Pancreas (tissue), 10 donors: ENCODE results near the gene TMEM132C. TPM values are rescaled to one million over a fixed set of nuclear protein-coding genes. Genes with fewer than 3 reads are reported as not detected.

Source experiments
- ATAC-seq, 4 donors: fragments of 200-7000 bp; cut with Tn5 transposase; one replicate each; pipeline versions ENCODE4 v1.8.0 to v1.9.1; 2020; ENCODE audit warnings: mild to moderate bottlenecking in 4 of 4, moderate library complexity in 4 of 4
- DNase-seq, 6 donors: peaks; one replicate each; pipeline ENCODE4 v3.0.0-alpha.2; 2020
- FAIRE-seq: peaks from 2 replicates; lab custom pipeline; 2012; peaks lifted over from hg19 to GRCh38; lab: Jason Lieb, UNC
- H3K27ac ChIP-seq, 4 donors: fragments of 200-600 bp; sonication (generic); 1 replicate in 3 of 4; 2 replicates in 1 of 4; pipeline versions ENCODE4 v1.5.0 to v1.8.0; 2020
- H3K27me3 ChIP-seq, 4 donors: fragments of 200-600 bp; one replicate each; pipeline ENCODE4 v1.8.0; 2021
- H3K36me3 ChIP-seq, 3 donors: fragments of 200-600 bp; sonication (generic) in 1 of 3; one replicate each; pipeline versions ENCODE4 v1.5.0 to v1.8.0; 2020 to 2021
- H3K4me1 ChIP-seq, 3 donors: fragments of 200-600 bp; one replicate each; pipeline ENCODE4 v1.8.0; 2021
- H3K4me3 ChIP-seq, 4 donors: fragments of 200-600 bp; sonication (generic) in 2 of 4; one replicate each; pipeline versions ENCODE4 v1.5.0 to v1.8.0; 2020 to 2021
- H3K9me3 ChIP-seq, 4 donors: fragments of 200-600 bp; one replicate each; pipeline ENCODE4 v1.8.0; 2021
- WGBS, 2 donors: extraction: QIAGEN DNeasy Blood & Tissue Kit; methylation state at CpG; one replicate each; pipeline ENCODE4 v1.1.7; 2013; 5-methylcytosine and 5-hydroxymethylcytosine counted together
- intact Hi-C, 3 donors: fragments of 100-400 bp; cut with DNase I; formaldehyde crosslinking; loops; one replicate each; pipeline versions ENCODE4 v1.11.1 to v1.14.2; 2022
- polyA plus RNA-seq, 2 donors: library from polyadenylated mRNA; stranded (reverse); fragments of 200-250 nt; gene quantifications; one replicate each; pipeline ENCODE4 v1.2.3, GENCODE V29; 2013
- total RNA-seq, 6 donors: library from RNA; stranded (reverse); fragmentation: NEBNext Ultra II Directional in 4 of 6; extraction: Animal tissue kit (Norgen Biotek cat#: 25700) in 4 of 6; gene quantifications; one replicate each; pipeline versions ENCODE4 v1.2.1 to v1.2.4, GENCODE V29; 2021 to 2023
- TF ChIP-seq, protein P1 (sequence below), 4 donors: fragments of 200-600 bp; sonication (generic) in 3 of 4; IDR thresholded peaks; one replicate each; pipeline versions ENCODE4 v1.5.0 to v1.8.0; 2021; ENCODE audit warnings: antibody characterized with exemption in 4 of 4
- donor health status: healthy with polysubstance abuse.
- donor health status: DM: no; HTN: no; CAD: no; lungs with moderate emphysema.
- donor health status: DM: no; HTN: no; CAD: no.
- donor health status: control.
- donor health status: control.
- donor health status: Bipolar disorder and iron deficiency.
- donor health status: DM: yes; HTN: yes; CAD: no.
- donor health status: DM: no; HTN: no; CAD: no.
- donor health status: DM: no; HTN: no; CAD: no.
- donor health status: DM: yes; HTN: yes; CAD: no.

The TMEM132C gene
- total and polyA plus RNA-seq, 8 donors: 0.63 to 5.8 (median 3.1) TPM

DNA sequence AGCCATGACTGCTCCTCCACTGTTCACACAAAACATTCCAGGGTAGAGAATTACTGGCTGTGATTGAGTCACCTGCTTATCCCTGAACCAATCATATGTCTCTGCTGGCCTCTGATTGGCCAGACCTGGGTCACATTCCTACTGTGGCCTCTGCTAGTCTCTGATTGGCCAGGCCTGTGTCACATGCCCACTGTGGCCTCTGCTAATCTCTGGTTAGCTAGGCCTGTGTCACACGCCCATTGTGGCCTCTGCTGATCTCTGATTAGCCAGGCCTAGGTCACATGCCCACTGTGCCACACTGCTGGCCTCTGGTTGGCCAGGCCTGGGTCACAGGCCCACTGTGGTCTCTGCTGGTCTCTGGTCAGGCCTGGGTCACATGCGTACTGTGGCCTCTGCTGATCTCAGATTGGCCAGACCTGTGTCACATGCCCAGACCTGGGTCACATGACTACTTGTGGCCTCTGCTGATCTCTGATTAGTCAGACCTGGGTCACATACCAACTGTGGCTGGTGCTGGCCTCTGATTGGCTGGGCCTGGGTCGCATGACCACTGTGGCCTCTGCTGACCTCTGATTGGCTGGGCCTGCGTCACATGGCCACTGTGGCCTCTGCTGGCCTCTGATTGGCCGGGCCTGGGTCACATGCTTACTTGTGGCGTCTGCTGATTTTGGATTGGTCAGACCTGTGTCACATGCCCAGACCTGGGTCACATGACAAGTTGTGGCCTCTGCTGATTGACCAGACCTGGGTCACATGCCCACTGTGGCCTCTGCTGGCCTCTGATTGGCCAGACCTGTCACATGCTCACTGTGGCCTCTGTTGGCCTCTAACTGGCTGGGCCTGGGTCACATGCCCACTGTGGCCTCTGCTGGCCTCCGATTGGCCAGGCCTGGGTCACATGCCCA is 305.2 kb downstream of the TMEM132C start:
- intact Hi-C loops: no loop called here
- TF ChIP-seq, protein P1, sequence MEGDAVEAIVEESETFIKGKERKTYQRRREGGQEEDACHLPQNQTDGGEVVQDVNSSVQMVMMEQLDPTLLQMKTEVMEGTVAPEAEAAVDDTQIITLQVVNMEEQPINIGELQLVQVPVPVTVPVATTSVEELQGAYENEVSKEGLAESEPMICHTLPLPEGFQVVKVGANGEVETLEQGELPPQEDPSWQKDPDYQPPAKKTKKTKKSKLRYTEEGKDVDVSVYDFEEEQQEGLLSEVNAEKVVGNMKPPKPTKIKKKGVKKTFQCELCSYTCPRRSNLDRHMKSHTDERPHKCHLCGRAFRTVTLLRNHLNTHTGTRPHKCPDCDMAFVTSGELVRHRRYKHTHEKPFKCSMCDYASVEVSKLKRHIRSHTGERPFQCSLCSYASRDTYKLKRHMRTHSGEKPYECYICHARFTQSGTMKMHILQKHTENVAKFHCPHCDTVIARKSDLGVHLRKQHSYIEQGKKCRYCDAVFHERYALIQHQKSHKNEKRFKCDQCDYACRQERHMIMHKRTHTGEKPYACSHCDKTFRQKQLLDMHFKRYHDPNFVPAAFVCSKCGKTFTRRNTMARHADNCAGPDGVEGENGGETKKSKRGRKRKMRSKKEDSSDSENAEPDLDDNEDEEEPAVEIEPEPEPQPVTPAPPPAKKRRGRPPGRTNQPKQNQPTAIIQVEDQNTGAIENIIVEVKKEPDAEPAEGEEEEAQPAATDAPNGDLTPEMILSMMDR (IDR thresholded peaks at IDR 0.05): no peak
- Histone ChIP-seq H3K36me3 (no peaks in the 10 kb centered on the region), H3K9me3 (no peaks in the 10 kb centered on the region), H3K27me3 (no peaks in the 10 kb centered on the region), H3K4me1 (no peaks in the 10 kb centered on the region), H3K4me3 (no peak overlapping the region), H3K27ac (no peak overlapping the region)
- DNase-seq (no peak), FAIRE-seq (no peak), ATAC-seq (no peak)
- WGBS, 2 donors: 81 to 91% methylated on average over 7 of the region's 7 CpGs

DNA sequence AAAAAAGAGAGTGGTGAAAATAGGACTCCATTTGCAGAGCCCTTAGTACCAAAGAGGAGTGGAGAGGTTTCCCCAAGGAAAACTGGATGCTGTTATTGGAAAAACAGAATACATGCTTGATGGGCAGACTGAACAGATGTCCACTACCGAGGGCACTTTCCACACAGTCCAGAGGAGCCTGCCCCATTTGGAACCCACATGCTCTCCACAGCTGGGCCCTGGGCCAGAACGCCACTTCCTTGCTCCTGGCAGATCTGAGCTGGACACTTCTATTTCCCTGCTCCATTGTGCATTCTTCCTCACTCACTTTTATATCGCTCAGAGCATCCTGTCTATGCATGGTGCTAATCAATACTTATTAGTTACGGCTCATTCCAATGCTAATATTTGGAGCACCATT is 306.9 kb downstream of the TMEM132C start:
- H3K9me3 ChIP-seq: no peaks in the 10 kb centered on the region
- H3K4me1 ChIP-seq: no peaks in the 10 kb centered on the region
- no peaks in the 10 kb centered on the region for H3K36me3 ChIP-seq
- whole genome bisulfite sequencing, 2 donors: 53 to 65% methylated on average over 4 of the region's 4 CpGs
- H3K4me3 ChIP-seq: no peak overlapping the region
- no peak overlapping the region for H3K27ac ChIP-seq
- FAIRE-seq (no peak), DNase-seq (no peak), ATAC-seq (no peak)
- H3K27me3 ChIP-seq: no peaks in the 10 kb centered on the region
- TF ChIP-seq, protein P1 (IDR thresholded peaks at IDR 0.05): no peak
- intact Hi-C loops: no loop called here

DNA sequence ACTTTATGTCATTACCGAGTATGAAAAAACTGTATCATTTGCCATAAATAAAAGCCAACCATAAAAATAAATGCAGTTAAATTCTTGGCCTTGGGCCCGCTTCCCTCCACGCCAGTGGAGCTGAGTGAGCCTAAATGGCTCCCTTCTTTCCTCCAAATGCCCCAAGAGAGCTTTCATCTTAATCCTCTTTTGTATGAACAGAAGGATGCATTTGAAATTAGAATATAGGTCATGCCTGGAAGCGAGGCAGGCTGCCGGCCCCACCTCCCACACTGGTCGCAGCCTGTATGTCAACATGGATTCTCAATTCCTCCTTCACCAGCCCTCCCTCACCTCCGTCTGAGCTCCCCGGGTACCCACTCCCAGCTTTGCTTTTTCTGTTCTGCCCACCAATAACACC is 311.1 kb downstream of the TMEM132C start:
- no peaks in the 10 kb centered on the region for H3K9me3 ChIP-seq
- no peak overlapping the region for H3K27ac ChIP-seq
- TF ChIP-seq, protein P1 (IDR thresholded peaks at IDR 0.05): no peak
- FAIRE-seq: no peak
- no peak for ATAC-seq
- H3K4me3 ChIP-seq: no peak overlapping the region
- intact Hi-C loops: no loop called here
- 68 to 76% methylated on average over 8 of the region's 8 CpGs for WGBS, 2 donors
- no peaks in the 10 kb centered on the region for H3K4me1 ChIP-seq
- H3K36me3 ChIP-seq: no peaks in the 10 kb centered on the region
- no peaks in the 10 kb centered on the region for H3K27me3 ChIP-seq
- no peak for DNase-seq

DNA sequence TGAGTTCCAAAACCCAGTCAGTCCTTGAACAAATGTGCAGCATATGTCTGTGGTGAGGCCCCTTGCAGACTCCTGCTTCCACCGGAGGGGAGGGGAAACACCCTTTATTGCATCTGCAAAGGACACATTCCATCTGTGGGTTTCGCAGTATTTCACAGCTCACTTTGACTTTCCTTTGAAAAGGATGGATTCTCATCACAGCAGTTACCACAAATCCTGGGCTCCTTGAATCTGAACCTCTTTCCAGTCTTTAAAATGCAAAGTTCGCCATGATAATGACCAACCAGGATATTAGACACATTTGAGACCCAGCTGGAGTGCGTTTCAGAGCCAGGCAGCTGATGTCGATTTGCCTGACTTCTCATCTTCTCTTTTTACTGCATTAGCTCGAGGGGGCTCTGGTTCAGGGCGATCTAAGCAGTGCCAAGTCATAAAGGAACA is 314.4 kb downstream of the TMEM132C start:
- Histone ChIP-seq H3K4me1 (no peaks in the 10 kb centered on the region), H3K4me3 (no peak overlapping the region), H3K9me3 (no peaks in the 10 kb centered on the region), H3K27ac (no peak overlapping the region), H3K36me3 (no peaks in the 10 kb centered on the region), H3K27me3 (no peaks in the 10 kb centered on the region)
- intact Hi-C loops: no loop called here
- TF ChIP-seq, protein P1 (IDR thresholded peaks at IDR 0.05): no peak
- DNase-seq: no peak
- no peak for ATAC-seq
- no peak for FAIRE-seq
- 46 to 50% methylated on average over 7 of the region's 7 CpGs for WGBS, 2 donors

DNA sequence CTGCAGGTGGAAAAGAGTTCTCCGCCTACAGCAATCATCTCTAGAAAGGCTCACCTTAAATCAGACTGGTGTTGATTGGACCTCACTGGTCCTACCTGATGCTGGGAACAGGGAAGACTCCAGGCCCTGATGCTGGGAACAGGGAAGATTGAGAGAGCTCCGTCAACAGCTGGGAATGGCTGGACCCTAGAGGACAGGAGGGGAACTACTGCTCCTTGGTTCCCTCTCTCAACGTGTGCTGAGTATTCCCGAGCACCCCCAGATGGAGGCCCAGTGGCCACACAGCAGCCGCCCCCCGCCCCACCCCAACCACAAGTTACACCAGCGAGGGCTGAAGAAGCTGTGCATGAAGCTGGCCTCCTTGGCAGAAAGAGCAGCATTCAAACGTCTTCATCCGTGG is 316.5 kb downstream of the TMEM132C start:
- H3K27ac ChIP-seq: no peak overlapping the region
- intact Hi-C loops: no loop called here
- TF ChIP-seq, protein P1 (IDR thresholded peaks at IDR 0.05): no peak
- H3K36me3 ChIP-seq: no peaks in the 10 kb centered on the region
- H3K4me3 ChIP-seq: no peak overlapping the region
- H3K4me1 ChIP-seq: no peaks in the 10 kb centered on the region
- DNase-seq (no peak), FAIRE-seq (no peak), ATAC-seq (no peak)
- H3K9me3 ChIP-seq: no peaks in the 10 kb centered on the region
- H3K27me3 ChIP-seq: no peaks in the 10 kb centered on the region
- 39 to 53% methylated on average over 9 of the region's 9 CpGs for WGBS, 2 donors
